Measurements from ENCODE around the gene DYNC1LI1.
"Not testable (repeated sequence)": the region's sequence is repeated elsewhere in the genome, so short reads cannot be mapped to it uniquely, and the experiment has no call there.

DYNC1LI1 gene

GRCh38 chr3:32525720-32526119 lies 44.9 kb downstream of the DYNC1LI1 start:
- no peak for FAIRE-seq

- no peak for FAIRE-seq
Measured at GRCh38 chr3:32522682-32523081, 48.0 kb downstream of the DYNC1LI1 start.

GRCh38 chr3:32518921-32519320 lies 51.7 kb downstream of the DYNC1LI1 start:
- not testable (repeated sequence) for FAIRE-seq

- not testable (repeated sequence) for FAIRE-seq
Measured at GRCh38 chr3:32516751-32517150, 53.9 kb downstream of the DYNC1LI1 start.

GRCh38 chr3:32511005-32511404 lies 59.7 kb downstream of the DYNC1LI1 start:
- FAIRE-seq = no peak

DNA sequence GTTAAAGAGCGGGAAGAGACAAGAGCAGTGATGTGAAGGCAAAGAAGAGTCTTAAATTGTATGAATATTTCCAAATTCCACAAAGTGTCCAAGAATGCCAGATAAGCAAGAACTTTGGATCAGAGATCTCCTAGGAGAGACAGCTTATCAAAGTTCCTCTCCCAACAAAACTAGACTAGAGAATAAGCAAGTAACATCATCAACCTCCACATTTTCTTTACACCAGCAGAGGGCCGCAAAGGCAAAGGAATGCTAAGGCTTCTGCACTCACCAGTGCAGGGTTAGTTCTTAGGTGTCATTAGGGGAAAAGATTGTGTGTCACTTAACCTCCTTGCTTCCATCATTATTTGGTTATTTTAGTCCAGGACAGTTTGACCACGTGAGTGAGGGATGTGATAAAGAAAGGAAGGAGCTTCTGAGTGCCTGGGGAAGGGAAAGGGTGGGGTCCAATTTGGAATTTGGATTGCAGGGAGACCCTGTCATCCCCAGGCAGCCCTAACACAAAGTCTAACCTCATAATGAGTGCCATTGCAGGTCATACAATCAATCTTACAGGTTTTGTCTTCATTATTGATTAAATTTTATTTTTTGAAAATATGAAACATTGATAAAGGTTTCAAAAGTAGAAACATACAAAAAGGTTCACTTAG lies 60.5 kb downstream of the DYNC1LI1 start:
- FAIRE-seq = no peak

GRCh38 chr3:32508711-32509110 lies 61.9 kb downstream of the DYNC1LI1 start:
- no peak for FAIRE-seq

- no peak for FAIRE-seq
Measured at GRCh38 chr3:32506466-32506865, 64.2 kb downstream of the DYNC1LI1 start.

DNA sequence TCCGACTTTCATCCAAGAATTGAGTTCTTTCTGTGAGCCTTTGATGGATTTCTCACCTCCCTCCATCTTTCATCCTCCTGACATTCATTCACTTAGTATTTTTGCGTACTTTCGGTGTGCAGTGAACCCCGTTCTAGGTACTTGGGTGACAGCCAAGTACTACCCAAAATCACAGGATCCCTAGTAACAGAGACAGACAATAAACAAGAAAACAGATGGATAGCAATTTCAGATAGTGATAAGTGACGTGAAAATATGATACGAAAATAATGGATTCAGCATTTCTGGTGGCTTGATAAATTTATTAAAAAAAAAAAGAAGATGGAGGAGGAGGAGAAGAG lies 67.7 kb downstream of the DYNC1LI1 start:
- no peak for FAIRE-seq

- FAIRE-seq = no peak
Measured at GRCh38 chr3:32502118-32502945, 68.3 kb downstream of the DYNC1LI1 start, which contains the start of gene CMTM6. CMTM6 (minus strand) TSS chr3:32502852; CDS start chr3:32502745, 107 bp downstream.

GRCh38 chr3:32501783-32502117 lies 68.9 kb downstream of the DYNC1LI1 start:
- FAIRE-seq = no peak

DNA sequence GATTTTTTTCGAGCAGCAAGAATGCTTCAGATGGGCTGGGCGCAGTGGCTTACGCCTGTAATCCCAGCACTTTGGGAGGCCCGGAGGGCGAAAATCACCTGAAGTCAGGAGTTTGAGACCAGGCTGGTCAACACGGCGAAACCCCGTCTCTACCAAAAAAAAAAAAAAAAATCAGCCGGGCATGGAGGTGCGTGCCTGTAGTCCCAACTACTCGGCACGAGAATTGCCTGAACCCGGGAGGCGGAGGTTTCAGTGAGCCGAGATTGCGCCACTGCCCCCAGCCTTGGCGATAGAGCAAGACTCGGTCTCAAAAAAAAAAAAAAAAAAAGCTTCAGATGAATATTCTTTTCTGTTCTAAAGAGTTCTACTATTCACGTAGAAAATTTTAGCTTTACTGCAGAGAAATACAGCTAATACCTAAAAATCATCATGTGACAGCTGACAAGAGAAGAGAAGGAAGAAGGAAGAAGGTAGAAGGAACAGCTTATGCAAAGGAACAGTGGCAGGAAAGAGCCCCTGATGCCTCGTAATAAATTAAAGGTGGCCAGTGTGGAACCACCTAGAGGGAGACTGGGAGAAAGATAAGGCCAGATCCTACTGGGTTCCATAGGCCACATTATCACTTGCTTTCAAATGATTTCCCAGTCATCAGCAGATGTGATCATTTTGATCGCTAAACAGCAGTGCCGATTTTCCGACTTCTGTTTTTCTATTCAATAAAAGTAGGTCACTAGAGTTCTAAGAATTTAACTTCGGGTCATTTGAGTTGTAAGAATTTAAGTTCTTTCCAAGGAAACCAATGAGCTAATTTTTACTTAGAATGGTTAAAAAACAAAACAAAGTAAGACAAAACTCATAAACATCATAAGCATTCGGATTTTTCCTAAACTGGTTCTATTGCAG lies 69.5 kb downstream of the DYNC1LI1 start:
- FAIRE-seq = no peak

DNA sequence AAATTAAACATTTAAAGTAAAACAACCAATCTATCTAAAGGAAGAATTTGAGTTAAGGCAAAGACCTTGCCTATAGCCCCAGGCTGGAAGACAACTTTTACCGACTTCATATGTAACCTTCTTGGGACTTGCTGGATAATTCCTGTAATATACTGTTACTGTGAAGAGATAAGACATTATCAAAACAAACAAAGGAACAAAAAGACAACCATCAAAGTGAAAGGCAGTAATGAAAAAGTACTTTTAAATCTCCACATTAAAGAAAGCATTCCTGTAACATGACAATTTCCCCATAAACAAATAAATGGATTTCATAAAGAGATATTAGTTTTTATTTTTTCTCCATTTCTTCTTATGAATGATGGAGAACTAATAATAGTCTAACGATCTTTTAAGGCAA lies 70.4 kb downstream of the DYNC1LI1 start:
- FAIRE-seq = no peak

GRCh38 chr3:32499585-32499984 lies 71.1 kb downstream of the DYNC1LI1 start:
- FAIRE-seq = no peak

- FAIRE-seq = no peak
Measured at GRCh38 chr3:32498992-32499391, 71.7 kb downstream of the DYNC1LI1 start.

DNA sequence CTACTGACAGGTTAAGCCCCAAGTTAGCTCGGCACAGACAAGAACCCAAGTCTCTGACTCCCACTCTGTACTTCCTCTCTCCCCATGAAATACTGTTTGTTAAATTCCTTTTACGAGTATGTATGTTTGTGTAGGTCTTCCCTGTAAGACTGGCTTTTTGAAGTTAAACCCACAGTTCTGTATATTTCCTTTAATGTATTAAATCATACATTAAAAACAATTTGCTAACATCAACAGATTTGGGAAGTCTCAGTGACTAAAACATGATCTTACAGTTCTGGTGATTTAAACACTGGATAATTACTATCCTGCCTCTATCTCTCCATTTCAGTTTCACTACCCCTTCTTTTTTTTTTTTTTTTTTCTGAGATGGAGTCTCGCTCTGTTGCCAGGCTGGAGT lies 72.4 kb downstream of the DYNC1LI1 start:
- FAIRE-seq = no peak

- FAIRE-seq = no peak
Measured at GRCh38 chr3:32495609-32496008, 75.0 kb downstream of the DYNC1LI1 start.

DNA sequence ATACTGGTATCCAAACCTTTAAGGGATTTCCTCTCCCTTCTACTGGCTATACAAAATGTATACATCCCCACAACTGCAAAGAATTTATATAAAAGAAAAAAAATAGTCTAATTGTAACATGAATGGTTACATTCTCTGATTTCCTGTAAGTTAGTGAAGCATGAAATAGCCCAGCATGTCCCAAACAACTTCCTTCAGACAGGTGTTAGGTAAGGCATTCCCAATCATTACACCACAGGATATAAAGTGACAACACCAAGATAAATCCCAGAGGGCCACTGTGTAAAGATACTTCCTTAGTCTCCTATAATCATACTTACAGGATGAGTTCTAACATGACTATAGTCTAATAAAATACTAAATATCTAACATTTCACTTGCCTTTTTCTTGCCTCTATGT lies 75.6 kb downstream of the DYNC1LI1 start:
- no peak for FAIRE-seq

DNA sequence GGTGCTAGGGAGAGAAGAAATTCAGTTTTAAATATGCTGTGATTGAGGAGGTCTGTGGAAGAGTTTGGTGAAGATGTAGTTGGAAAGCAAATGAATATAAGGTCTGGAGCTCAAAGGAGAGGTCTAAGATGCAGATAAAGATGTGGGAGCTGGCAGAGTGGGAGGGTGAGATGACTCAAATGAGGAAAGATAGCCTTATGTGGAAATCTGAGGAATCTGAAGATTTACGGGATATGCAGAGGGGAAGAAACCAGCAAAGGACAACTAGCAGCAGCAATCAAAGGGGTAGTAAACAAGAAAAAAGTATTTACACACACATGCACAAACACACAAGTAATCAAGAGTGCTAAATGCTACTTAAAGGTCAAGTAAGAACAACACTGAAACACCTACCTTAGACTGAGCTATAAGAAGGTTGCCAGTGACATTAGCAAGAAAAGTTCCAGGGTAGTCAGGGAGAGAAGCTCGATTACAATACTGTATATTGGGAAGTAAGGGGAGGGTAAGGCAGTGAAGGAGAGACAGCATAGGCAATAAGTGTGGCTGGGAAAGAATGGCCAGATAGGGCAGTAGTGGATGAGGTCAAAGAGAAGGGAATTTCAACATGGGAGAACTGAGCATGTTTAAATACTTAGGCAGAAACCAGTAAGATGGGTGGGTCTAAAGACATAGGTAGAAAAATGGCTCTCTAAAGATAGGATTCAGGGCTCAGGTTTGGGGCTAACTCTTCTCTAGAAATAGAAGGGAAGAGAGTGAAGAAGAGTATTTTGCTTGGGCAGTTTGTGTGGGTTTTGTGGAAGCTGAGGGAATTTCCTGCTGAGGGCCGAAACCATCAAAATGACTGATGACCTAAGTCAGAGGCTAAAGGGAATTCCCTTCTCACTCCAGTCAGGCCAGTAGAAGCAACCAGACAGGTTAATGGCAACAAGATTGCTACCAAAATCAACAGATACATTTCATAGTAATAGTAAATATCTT lies 76.9 kb downstream of the DYNC1LI1 start:
- FAIRE-seq = no peak

DNA sequence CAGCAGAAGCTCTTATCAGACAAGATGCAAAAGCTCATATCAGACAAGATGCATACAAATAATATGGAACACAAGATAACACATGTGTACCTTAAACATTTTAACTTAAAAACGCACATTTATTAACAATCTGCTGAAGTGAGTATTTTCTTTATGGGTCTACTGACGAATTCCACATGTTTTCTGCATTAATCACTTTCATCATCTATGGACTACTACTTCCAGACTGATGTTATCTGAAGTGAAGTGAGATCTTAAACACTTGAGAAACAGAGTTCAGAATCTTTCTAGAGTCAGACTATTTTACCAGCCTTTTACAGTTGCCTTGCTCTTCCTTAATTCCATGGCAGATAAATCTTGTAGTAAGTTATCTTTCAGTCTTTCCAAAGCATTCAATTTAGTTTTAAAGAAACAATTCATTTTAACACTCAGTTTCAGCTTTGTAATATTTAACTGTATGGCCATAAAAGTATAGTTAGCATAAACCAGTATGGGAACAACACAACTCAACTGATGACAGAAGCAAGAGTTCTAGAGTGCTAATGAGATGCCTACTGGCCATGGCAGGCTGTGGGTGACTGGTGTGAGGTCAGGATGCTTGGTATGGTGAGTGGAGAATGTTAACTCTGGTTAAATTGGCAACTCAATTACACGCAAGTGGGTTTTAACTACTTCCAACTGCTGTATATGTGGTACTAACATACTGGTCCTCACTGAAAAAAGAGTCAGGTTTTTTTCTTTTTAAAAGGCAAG lies 77.8 kb downstream of the DYNC1LI1 start:
- no peak for FAIRE-seq

DNA sequence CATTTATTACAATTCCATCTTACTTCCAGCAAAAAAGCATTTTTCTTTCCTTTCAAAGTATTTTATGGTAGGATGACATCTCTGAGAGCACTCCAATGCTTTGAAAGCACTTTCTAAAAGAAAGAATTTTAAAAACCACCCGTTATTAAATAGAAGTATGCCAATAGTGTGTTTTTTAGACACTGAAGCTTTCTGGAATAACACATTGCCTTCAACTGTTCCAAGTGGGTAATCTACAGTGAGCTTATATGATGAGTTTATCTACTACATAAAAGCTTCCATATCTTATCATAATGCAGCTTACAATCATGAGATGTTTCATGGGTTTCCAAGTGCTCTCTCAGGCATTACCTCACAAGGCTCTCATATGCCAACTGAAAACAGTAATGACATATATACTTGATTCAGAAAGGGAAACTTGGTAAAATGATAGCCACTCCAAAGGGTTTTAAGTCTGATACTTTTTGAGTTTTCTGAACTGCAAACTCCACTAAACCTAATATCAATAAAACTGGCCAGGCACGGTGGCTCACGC lies 82.1 kb downstream of the DYNC1LI1 start:
- FAIRE-seq = no peak
